ENCODE results near the gene JSRP1.

DNA sequence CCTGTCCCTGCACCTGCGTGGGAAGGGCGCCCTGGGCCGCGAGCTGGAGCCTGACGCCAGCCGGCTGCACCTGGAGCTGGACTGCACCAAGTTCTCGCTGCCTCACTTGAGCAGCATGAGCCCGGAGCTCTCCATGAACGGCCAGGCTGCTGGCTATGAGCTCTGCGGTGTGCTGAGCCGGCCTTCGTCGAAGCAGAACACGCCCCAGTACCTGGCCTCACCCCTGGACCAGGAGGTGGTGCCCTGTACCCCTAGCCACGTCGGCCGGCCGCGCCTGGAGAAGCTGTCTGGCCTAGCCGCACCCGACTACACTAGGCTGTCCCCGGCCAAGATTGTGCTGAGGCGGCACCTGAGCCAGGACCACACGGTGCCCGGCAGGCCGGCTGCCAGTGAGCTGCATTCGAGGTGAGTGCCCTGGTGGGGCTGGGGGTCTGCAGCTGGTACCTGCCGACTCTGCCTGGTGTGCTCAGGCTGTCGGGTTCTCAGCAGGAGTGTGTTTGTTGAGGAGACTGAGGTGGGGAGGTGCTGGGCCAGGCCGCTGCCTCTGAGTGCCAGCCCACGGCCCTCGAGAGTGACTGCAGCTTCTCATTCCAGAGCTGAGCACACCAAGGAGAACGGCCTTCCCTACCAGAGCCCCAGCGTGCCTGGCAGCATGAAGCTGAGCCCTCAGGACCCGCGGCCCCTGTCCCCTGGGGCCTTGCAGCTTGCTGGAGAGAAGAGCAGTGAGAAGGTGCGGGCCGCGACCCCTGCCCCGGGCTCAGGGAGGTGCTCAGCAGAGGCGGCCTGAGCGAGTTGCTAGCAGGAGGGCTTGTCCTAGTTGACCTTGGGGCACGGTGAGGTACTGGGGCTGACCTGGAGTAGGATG, 39.6 kb downstream of the JSRP1 start:
- TF ChIP-seq POLR2AphosphoS5 (IDR thresholded peaks at IDR 0.05; ENCODE audit: low read depth, low read length), result no peak
- TF ChIP-seq POLR2A (IDR thresholded peaks at IDR 0.05; ENCODE audit: low read depth, low read length), result no peak
- no peak for TF ChIP-seq POU2F2 (IDR thresholded peaks at IDR 0.05; ENCODE audit: low read depth, low read length)
- no peak for TF ChIP-seq PAX5 (IDR thresholded peaks at IDR 0.05; ENCODE audit: insufficient read depth, low read length, severe bottlenecking)
- TF ChIP-seq TAF1 (IDR thresholded peaks at IDR 0.05; ENCODE audit: low read depth, low read length), result no peak

Data from GM12891 (cell line).